OCI-LY1 (cell line): Measurements from ENCODE around the gene PLCB4.

ENCODE experiments used
- H2AFZ ChIP-seq: fragments of 200-600 bp; sonication (generic), shearing (Covaris generic); 2 replicates; pipeline ENCODE4 v1.6.0; 2014; ENCODE audit warnings: antibody characterized with exemption, mild to moderate bottlenecking, low read length
- H3F3A ChIP-seq: fragments of 200-600 bp; sonication (generic), shearing (Covaris generic); 2 replicates; pipeline ENCODE4 v1.6.0; 2014; ENCODE audit warnings: mild to moderate bottlenecking, antibody characterized with exemption, low read length, moderate library complexity; ENCODE audit not compliant: insufficient read depth
- H3K27ac ChIP-seq: fragments of 200-600 bp; sonication (generic); 2 replicates; pipeline ENCODE4 v1.5.1; 2014; ENCODE audit warnings: low read length, mixed run types, mild to moderate bottlenecking, low read depth; ENCODE audit not compliant: poor library complexity, severe bottlenecking
- H3K27me3 ChIP-seq: fragments of 200-600 bp; sonication (generic); 2 replicates; pipeline ENCODE4 v1.6.0; 2014; ENCODE audit warnings: antibody characterized with exemption, mild to moderate bottlenecking, low read length, moderate library complexity; ENCODE audit not compliant: insufficient read depth
- H3K36me3 ChIP-seq: fragments of 200-600 bp; sonication (generic); 2 replicates; pipeline ENCODE4 v1.6.1; 2014; ENCODE audit warnings: mild to moderate bottlenecking, antibody characterized with exemption, low read length, moderate library complexity, mixed read lengths; ENCODE audit not compliant: insufficient read depth
- H3K4me1 ChIP-seq: fragments of 200-600 bp; sonication (generic); 2 replicates; pipeline ENCODE4 v1.5.1; 2014; ENCODE audit warnings: mild to moderate bottlenecking, low read length, moderate library complexity; ENCODE audit not compliant: insufficient read depth, severe bottlenecking
- H3K4me2 ChIP-seq: fragments of 200-600 bp; sonication (generic), shearing (Covaris generic); 2 replicates; pipeline ENCODE4 v1.6.1; 2014; ENCODE audit warnings: low read length
- H3K4me3 ChIP-seq: fragments of 200-600 bp; sonication (generic); 2 replicates; pipeline ENCODE4 v1.5.1; 2014; ENCODE audit warnings: low read length, low read depth, mild to moderate bottlenecking, mixed read lengths; ENCODE audit not compliant: poor library complexity, severe bottlenecking
- H3K79me2 ChIP-seq: fragments of 200-600 bp; shearing (Covaris generic); 2 replicates; pipeline ENCODE4 v1.6.1; 2016; ENCODE audit warnings: mixed run types, low read length, mixed read lengths; ENCODE audit not compliant: insufficient read depth
- H3K9ac ChIP-seq: fragments of 200-600 bp; sonication (generic), shearing (Covaris generic); 2 replicates; pipeline ENCODE4 v1.6.1; 2014; ENCODE audit warnings: mild to moderate bottlenecking, low read length, mixed read lengths
- H3K9me2 ChIP-seq: fragments of 200-600 bp; sonication (generic), shearing (Covaris generic); 2 replicates; pipeline ENCODE4 v1.6.1; 2014; ENCODE audit warnings: low read depth, mild to moderate bottlenecking, low read length, mixed read lengths
- H3K9me3 ChIP-seq: fragments of 200-600 bp; shearing (Covaris generic); 2 replicates; pipeline ENCODE4 v1.6.1; 2014; ENCODE audit warnings: low read length, mixed read lengths
- H4K20me1 ChIP-seq: fragments of 200-600 bp; sonication (generic), shearing (Covaris generic); 2 replicates; pipeline ENCODE4 v1.6.0; 2016; ENCODE audit warnings: mild to moderate bottlenecking, low read length; ENCODE audit not compliant: insufficient read depth
- EZH2 ChIP-seq: fragments of 200-600 bp; sonication (generic), shearing (Covaris generic); IDR thresholded peaks from 2 replicates; pipeline ENCODE4 v1.8.0; 2017; ENCODE audit warnings: borderline replicate concordance, mixed run types, mild to moderate bottlenecking, antibody characterized with exemption, low read length, moderate library complexity, mixed read lengths
- TF ChIP-seq, protein P1 (sequence below): fragments of 200-600 bp; sonication (generic), shearing (Covaris generic); IDR thresholded peaks from 2 replicates; pipeline ENCODE4 v1.5.1; 2017; ENCODE audit warnings: mild to moderate bottlenecking, antibody characterized with exemption, low read length, moderate library complexity, mixed read lengths

The PLCB4 gene

GRCh38 chr20:9411833-9412232, 342.9 kb downstream of the PLCB4 start:
- no peak overlapping the region for H3K27ac ChIP-seq
- H3K4me3 ChIP-seq, result no peak overlapping the region
- no peaks in the 10 kb centered on the region for H3K9me2 ChIP-seq
- no peak overlapping the region for H3K9ac ChIP-seq
- H3K9me3 ChIP-seq, result no peaks in the 10 kb centered on the region
- H2AFZ ChIP-seq, result no peak overlapping the region
- H3K36me3 ChIP-seq, result no peaks in the 10 kb centered on the region
- no peaks in the 10 kb centered on the region for H3K27me3 ChIP-seq
- H3K79me2 ChIP-seq, result no peaks in the 10 kb centered on the region
- no peaks in the 10 kb centered on the region for H3F3A ChIP-seq
- no peaks in the 10 kb centered on the region for H4K20me1 ChIP-seq
- no peaks in the 10 kb centered on the region for H3K4me1 ChIP-seq
- no peak overlapping the region for H3K4me2 ChIP-seq
- TF ChIP-seq, protein P1, sequence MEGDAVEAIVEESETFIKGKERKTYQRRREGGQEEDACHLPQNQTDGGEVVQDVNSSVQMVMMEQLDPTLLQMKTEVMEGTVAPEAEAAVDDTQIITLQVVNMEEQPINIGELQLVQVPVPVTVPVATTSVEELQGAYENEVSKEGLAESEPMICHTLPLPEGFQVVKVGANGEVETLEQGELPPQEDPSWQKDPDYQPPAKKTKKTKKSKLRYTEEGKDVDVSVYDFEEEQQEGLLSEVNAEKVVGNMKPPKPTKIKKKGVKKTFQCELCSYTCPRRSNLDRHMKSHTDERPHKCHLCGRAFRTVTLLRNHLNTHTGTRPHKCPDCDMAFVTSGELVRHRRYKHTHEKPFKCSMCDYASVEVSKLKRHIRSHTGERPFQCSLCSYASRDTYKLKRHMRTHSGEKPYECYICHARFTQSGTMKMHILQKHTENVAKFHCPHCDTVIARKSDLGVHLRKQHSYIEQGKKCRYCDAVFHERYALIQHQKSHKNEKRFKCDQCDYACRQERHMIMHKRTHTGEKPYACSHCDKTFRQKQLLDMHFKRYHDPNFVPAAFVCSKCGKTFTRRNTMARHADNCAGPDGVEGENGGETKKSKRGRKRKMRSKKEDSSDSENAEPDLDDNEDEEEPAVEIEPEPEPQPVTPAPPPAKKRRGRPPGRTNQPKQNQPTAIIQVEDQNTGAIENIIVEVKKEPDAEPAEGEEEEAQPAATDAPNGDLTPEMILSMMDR, result no peak
- TF ChIP-seq EZH2, result no peak

DNA sequence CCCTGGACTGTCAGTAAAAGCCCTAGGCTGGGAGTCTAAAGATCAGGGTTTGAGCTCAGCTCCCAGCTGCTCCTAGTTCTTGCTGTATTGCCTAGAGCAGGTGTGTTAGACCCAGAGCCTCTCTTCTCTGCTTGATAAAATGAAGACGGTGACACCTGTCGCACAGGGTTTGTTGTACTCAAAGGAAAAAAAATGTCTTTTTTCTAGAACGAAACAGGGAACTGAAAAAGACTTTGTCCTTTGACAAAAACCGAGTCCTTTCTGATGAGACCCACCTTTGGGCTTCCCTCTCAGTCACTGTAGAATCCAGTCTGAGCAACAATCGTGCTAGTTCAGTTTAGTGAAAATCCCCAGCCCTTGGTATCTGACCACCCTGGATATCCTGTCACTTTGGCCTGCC, 343.4 kb downstream of the PLCB4 start:
- no peaks in the 10 kb centered on the region for H3K9me2 ChIP-seq
- H3K36me3 ChIP-seq, result no peaks in the 10 kb centered on the region
- no peak overlapping the region for H3K4me3 ChIP-seq
- no peak overlapping the region for H2AFZ ChIP-seq
- H3K27me3 ChIP-seq, result no peaks in the 10 kb centered on the region
- no peaks in the 10 kb centered on the region for H3K9me3 ChIP-seq
- H3K4me1 ChIP-seq, result no peaks in the 10 kb centered on the region
- no peak overlapping the region for H3K4me2 ChIP-seq
- no peak overlapping the region for H3K9ac ChIP-seq
- no peaks in the 10 kb centered on the region for H3F3A ChIP-seq
- H4K20me1 ChIP-seq, result no peaks in the 10 kb centered on the region
- H3K27ac ChIP-seq, result no peak overlapping the region
- TF ChIP-seq, protein P1, result no peak
- no peak for TF ChIP-seq EZH2
- no peaks in the 10 kb centered on the region for H3K79me2 ChIP-seq

DNA sequence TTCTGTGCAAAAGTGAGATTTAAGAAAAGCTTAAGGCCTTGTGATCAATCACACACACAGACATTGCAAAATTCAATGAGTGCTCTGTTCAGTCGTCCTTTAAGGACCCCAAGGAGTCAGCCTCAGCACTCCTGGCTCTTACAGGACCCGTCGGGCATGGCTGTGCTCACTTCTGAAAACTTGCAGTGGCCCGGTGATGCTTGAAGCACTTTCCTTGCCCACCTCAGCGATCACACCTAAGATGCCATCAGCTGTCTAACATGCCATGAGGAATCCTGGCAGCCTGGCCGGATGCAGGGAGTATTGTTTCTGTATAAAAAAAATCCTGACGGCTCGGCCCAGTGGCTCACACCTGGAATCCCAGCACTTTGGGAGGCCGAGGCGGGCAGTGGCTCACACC, 344.1 kb downstream of the PLCB4 start:
- H3K27me3 ChIP-seq, result no peaks in the 10 kb centered on the region
- H3K4me2 ChIP-seq, result no peak overlapping the region
- no peaks in the 10 kb centered on the region for H3K4me1 ChIP-seq
- no peaks in the 10 kb centered on the region for H3F3A ChIP-seq
- no peak overlapping the region for H3K27ac ChIP-seq
- H3K36me3 ChIP-seq, result no peaks in the 10 kb centered on the region
- no peak overlapping the region for H3K9ac ChIP-seq
- TF ChIP-seq EZH2, result no peak
- TF ChIP-seq, protein P1, result no peak
- no peaks in the 10 kb centered on the region for H3K9me3 ChIP-seq
- H3K9me2 ChIP-seq, result no peaks in the 10 kb centered on the region
- no peak overlapping the region for H2AFZ ChIP-seq
- no peak overlapping the region for H3K4me3 ChIP-seq
- no peaks in the 10 kb centered on the region for H4K20me1 ChIP-seq
- no peaks in the 10 kb centered on the region for H3K79me2 ChIP-seq
